Neural progenitor cell (in vitro differentiated cells): Measurements from ENCODE around the gene CFL2. TPM values are rescaled to one million over a fixed set of nuclear protein-coding genes. Genes with fewer than 3 reads are reported as not detected.

Experiments used
- DNase-seq: peaks from one replicate; pipeline ENCODE4 v3.0.0-alpha.2; 2016; ENCODE audit warnings: low spot score
- H2AFZ ChIP-seq: fragments of 200-600 bp; sonication (generic); replicated peaks from 2 replicates; pipeline ENCODE4 v1.6.1; 2016; ENCODE audit warnings: antibody characterized with exemption
- H3F3A ChIP-seq: fragments of 200-600 bp; sonication (generic); 2 replicates; pipeline ENCODE4 v1.6.1; 2016; ENCODE audit warnings: antibody characterized with exemption, low read depth
- H3K27ac ChIP-seq: fragments of 200-600 bp; sonication (generic); 2 replicates; pipeline ENCODE4 v1.5.1; 2016; ENCODE audit warnings: mild to moderate bottlenecking
- H3K27me3 ChIP-seq: fragments of 200-600 bp; sonication (generic); 2 replicates; pipeline ENCODE4 v1.6.1; 2016; ENCODE audit warnings: mild to moderate bottlenecking, moderate library complexity
- H3K36me3 ChIP-seq: fragments of 200-600 bp; sonication (generic); 2 replicates; pipeline ENCODE4 v1.5.1; 2016
- H3K4me1 ChIP-seq: fragments of 200-600 bp; sonication (generic); 2 replicates; pipeline ENCODE4 v1.6.1; 2016; ENCODE audit warnings: mixed run types
- H3K4me2 ChIP-seq: fragments of 200-600 bp; sonication (generic); 2 replicates; pipeline ENCODE4 v1.6.1; 2016
- H3K4me3 ChIP-seq: fragments of 200-600 bp; sonication (generic); 2 replicates; pipeline ENCODE4 v1.5.1; 2016
- H3K79me2 ChIP-seq: fragments of 200-600 bp; sonication (generic); 2 replicates; pipeline ENCODE4 v1.6.1; 2016; ENCODE audit warnings: low read depth
- H3K9ac ChIP-seq: fragments of 200-600 bp; sonication (generic); 2 replicates; pipeline ENCODE4 v1.6.1; 2016
- H3K9me3 ChIP-seq: fragments of 200-600 bp; sonication (generic); 2 replicates; pipeline ENCODE4 v1.5.1; 2016; ENCODE audit warnings: low read depth
- H4K20me1 ChIP-seq: fragments of 200-600 bp; sonication (generic); 2 replicates; pipeline ENCODE4 v1.6.1; 2016; ENCODE audit warnings: low read depth
- H3K27ac Mint-ChIP-seq: 3 replicates; pipeline ENCODE4 v1.8.0; 2021; ENCODE audit warnings: mixed read lengths
- H3K27me3 Mint-ChIP-seq: 2 replicates; pipeline ENCODE4 v1.8.0; 2022; ENCODE audit warnings: low read depth, mild to moderate bottlenecking, inconsistent platforms, moderate library complexity, mixed read lengths; ENCODE audit not compliant: insufficient read depth
- H3K36me3 Mint-ChIP-seq: 3 replicates; pipeline ENCODE4 v1.8.0; 2021; ENCODE audit warnings: mixed read lengths
- H3K4me1 Mint-ChIP-seq: 3 replicates; pipeline ENCODE4 v1.8.0; 2021; ENCODE audit warnings: mixed read lengths
- H3K4me3 Mint-ChIP-seq: 3 replicates; pipeline ENCODE4 v1.8.0; 2021; ENCODE audit warnings: mild to moderate bottlenecking, moderate library complexity, mixed read lengths
- H3K9me3 Mint-ChIP-seq: 3 replicates; pipeline ENCODE4 v1.8.0; 2020; ENCODE audit warnings: mixed read lengths
- EZH2 ChIP-seq: fragments of 200-600 bp; sonication (generic); IDR thresholded peaks from 2 replicates; pipeline ENCODE4 v1.6.1; 2017; ENCODE audit warnings: antibody characterized with exemption, mild to moderate bottlenecking, moderate library complexity
- EZH2phosphoT487 ChIP-seq: fragments of 200-600 bp; sonication (generic); IDR thresholded peaks from 2 replicates; pipeline ENCODE4 v1.6.1; 2017; ENCODE audit warnings: antibody characterized with exemption
- total RNA-seq: library from RNA; depleted of rRNA; stranded (reverse); fragments of >200 nt; gene quantifications from 2 replicates; pipeline ENCODE4 v1.2.3, GENCODE V29; 2015; ENCODE audit warnings: low replicate concordance
- TF ChIP-seq, protein P1 (sequence below): fragments of 200-600 bp; sonication (generic); IDR thresholded peaks from 2 replicates; pipeline ENCODE4 v1.5.1; 2017; ENCODE audit warnings: antibody characterized with exemption, mild to moderate bottlenecking

The CFL2 gene
- total RNA-seq, 1 donor from 2014 or later = 105 TPM

- peaks cover 15% of the 10 kb centered on the region for H3K4me1 Mint-ChIP-seq
- H3K27ac ChIP-seq = no peak overlapping the region
These were observed 31.5 kb downstream of the CFL2 start for GRCh38 chr14:34682787-34683321.

GRCh38 chr14:34680806-34681479 lies 33.5 kb downstream of the CFL2 start:
- peak overlapping the region; percentile 26 for H2AFZ ChIP-seq
- no peaks in the 10 kb centered on the region for H3K4me1 ChIP-seq
- no peaks in the 10 kb centered on the region for H3K36me3 ChIP-seq
- no peak for DNase-seq
- TF ChIP-seq EZH2 = no peak
- no peak for TF ChIP-seq EZH2phosphoT487
- TF ChIP-seq, protein P1, sequence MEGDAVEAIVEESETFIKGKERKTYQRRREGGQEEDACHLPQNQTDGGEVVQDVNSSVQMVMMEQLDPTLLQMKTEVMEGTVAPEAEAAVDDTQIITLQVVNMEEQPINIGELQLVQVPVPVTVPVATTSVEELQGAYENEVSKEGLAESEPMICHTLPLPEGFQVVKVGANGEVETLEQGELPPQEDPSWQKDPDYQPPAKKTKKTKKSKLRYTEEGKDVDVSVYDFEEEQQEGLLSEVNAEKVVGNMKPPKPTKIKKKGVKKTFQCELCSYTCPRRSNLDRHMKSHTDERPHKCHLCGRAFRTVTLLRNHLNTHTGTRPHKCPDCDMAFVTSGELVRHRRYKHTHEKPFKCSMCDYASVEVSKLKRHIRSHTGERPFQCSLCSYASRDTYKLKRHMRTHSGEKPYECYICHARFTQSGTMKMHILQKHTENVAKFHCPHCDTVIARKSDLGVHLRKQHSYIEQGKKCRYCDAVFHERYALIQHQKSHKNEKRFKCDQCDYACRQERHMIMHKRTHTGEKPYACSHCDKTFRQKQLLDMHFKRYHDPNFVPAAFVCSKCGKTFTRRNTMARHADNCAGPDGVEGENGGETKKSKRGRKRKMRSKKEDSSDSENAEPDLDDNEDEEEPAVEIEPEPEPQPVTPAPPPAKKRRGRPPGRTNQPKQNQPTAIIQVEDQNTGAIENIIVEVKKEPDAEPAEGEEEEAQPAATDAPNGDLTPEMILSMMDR = no peak
- Mint-ChIP-seq H3K27ac (no peak overlapping the region), H3K4me1 (peaks cover 20% of the 10 kb centered on the region), H3K36me3 (no peaks in the 10 kb centered on the region), H3K27me3 (peaks cover 2% of the 10 kb centered on the region), H3K4me3 (no peak overlapping the region), H3K9me3 (no peaks in the 10 kb centered on the region)
- no peak overlapping the region for H3K4me2 ChIP-seq
- no peak overlapping the region for H3K27ac ChIP-seq
- H3K9ac ChIP-seq = no peak overlapping the region
- H4K20me1 ChIP-seq = no peaks in the 10 kb centered on the region
- H3K9me3 ChIP-seq = no peaks in the 10 kb centered on the region
- no peaks in the 10 kb centered on the region for H3K27me3 ChIP-seq
- no peak overlapping the region for H3K4me3 ChIP-seq
- H3K79me2 ChIP-seq = no peaks in the 10 kb centered on the region
- no peaks in the 10 kb centered on the region for H3F3A ChIP-seq

More at GRCh38 chr14:34682787-34683321, 31.5 kb downstream of the CFL2 start:
- Histone ChIP-seq H3F3A (no peaks in the 10 kb centered on the region), H3K79me2 (no peaks in the 10 kb centered on the region), H3K27me3 (no peaks in the 10 kb centered on the region), H3K9me3 (no peaks in the 10 kb centered on the region), H3K36me3 (no peaks in the 10 kb centered on the region), H2AFZ (no peak overlapping the region), H3K4me2 (no peak overlapping the region), H3K9ac (no peak overlapping the region), H3K4me3 (no peak overlapping the region), H3K4me1 (no peaks in the 10 kb centered on the region), H4K20me1 (no peaks in the 10 kb centered on the region)
- Mint-ChIP-seq H3K27me3 (peaks cover 2% of the 10 kb centered on the region), H3K27ac (no peak overlapping the region), H3K9me3 (no peaks in the 10 kb centered on the region), H3K36me3 (no peaks in the 10 kb centered on the region), H3K4me3 (no peak overlapping the region)
- TF ChIP-seq, protein P1 = no peak
- no peak for TF ChIP-seq EZH2
- no peak for DNase-seq

DNA sequence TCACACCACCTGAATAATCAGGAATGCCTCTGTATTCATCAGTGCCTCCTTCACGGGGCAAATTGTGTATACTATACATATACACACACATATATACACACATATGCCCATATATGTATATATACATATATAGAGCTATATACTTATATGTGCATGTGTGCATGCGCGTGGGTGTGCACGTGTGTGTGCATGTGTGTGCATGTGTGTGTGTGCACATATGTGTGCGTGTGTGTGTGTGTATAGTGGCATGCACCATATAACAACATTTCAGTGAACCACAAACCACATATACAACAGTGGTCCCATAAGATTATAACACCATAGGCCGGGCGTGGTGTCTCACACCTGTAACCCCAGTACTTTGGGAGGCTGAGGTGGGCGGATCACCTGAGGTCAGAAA lies 35.7 kb downstream of the CFL2 start:
- no peak overlapping the region for H3K27ac ChIP-seq
- no peaks in the 10 kb centered on the region for H4K20me1 ChIP-seq
- H3K4me1 Mint-ChIP-seq = peaks cover 16% of the 10 kb centered on the region
- H3K36me3 ChIP-seq = no peaks in the 10 kb centered on the region
- no peaks in the 10 kb centered on the region for H3F3A ChIP-seq
- H3K9ac ChIP-seq = no peak overlapping the region
- no peaks in the 10 kb centered on the region for H3K4me1 ChIP-seq
- DNase-seq = no peak
- H3K9me3 Mint-ChIP-seq = no peaks in the 10 kb centered on the region
- H3K9me3 ChIP-seq = no peaks in the 10 kb centered on the region
- H3K79me2 ChIP-seq = no peaks in the 10 kb centered on the region
- no peak overlapping the region for H3K4me3 ChIP-seq
- H3K27me3 Mint-ChIP-seq = peaks cover 2% of the 10 kb centered on the region
- H3K27ac Mint-ChIP-seq = no peak overlapping the region
- no peaks in the 10 kb centered on the region for H3K36me3 Mint-ChIP-seq
- H3K4me2 ChIP-seq = no peak overlapping the region
- H3K27me3 ChIP-seq = no peaks in the 10 kb centered on the region
- TF ChIP-seq EZH2phosphoT487 (no peak), EZH2 (no peak)
- TF ChIP-seq, protein P1 = no peak
- no peak overlapping the region for H3K4me3 Mint-ChIP-seq
- H2AFZ ChIP-seq = no peak overlapping the region
